IMR-90 (cell line): ENCODE results near the gene NDUFB10.

Experiments
- BHLHE40 ChIP-seq: fragments of 150-350 bp; IDR thresholded peaks from 2 replicates; pipeline ENCODE4 v1.6.1; 2016; ENCODE audit warnings: mild to moderate bottlenecking, low read depth, low read length
- CEBPB ChIP-seq: IDR thresholded peaks from 2 replicates; pipeline ENCODE4 v1.6.1; 2012; ENCODE audit warnings: low read depth, low read length, improper control_type of control experiment
- FOS ChIP-seq: fragments of 150-350 bp; IDR thresholded peaks from 2 replicates; pipeline ENCODE4 v1.6.1; 2016; ENCODE audit warnings: low read depth, low read length
- MAZ ChIP-seq: IDR thresholded peaks from 2 replicates; pipeline ENCODE4 v1.6.1; 2012; ENCODE audit warnings: low read depth, mild to moderate bottlenecking, low read length, improper control_type of control experiment, moderate library complexity, borderline replicate concordance
- POLR2A ChIP-seq: IDR thresholded peaks from 2 replicates; pipeline ENCODE4 v1.6.1; 2012; ENCODE audit warnings: mild to moderate bottlenecking, low read depth, low read length
- RAD21 ChIP-seq: IDR thresholded peaks from 2 replicates; pipeline ENCODE4 v1.6.1; 2012; ENCODE audit warnings: low read length, improper control_type of control experiment
- RCOR1 ChIP-seq: IDR thresholded peaks from 2 replicates; pipeline ENCODE4 v1.6.1; 2012; ENCODE audit warnings: mild to moderate bottlenecking, low read length, improper control_type of control experiment; ENCODE audit not compliant: insufficient replicate concordance
- TF ChIP-seq, protein P1 (sequence below): conservative IDR thresholded peaks from 2 replicates; pipeline ENCODE4 v1.5.1; 2012; ENCODE audit warnings: mild to moderate bottlenecking, low read depth, low read length, improper control_type of control experiment
- TF ChIP-seq, protein P2 (sequence below): fragments of 150-350 bp; IDR thresholded peaks from 2 replicates; pipeline ENCODE4 v1.6.1; 2017; ENCODE audit warnings: mild to moderate bottlenecking, antibody characterized with exemption, low read length, low read depth

- TF ChIP-seq, protein P1, sequence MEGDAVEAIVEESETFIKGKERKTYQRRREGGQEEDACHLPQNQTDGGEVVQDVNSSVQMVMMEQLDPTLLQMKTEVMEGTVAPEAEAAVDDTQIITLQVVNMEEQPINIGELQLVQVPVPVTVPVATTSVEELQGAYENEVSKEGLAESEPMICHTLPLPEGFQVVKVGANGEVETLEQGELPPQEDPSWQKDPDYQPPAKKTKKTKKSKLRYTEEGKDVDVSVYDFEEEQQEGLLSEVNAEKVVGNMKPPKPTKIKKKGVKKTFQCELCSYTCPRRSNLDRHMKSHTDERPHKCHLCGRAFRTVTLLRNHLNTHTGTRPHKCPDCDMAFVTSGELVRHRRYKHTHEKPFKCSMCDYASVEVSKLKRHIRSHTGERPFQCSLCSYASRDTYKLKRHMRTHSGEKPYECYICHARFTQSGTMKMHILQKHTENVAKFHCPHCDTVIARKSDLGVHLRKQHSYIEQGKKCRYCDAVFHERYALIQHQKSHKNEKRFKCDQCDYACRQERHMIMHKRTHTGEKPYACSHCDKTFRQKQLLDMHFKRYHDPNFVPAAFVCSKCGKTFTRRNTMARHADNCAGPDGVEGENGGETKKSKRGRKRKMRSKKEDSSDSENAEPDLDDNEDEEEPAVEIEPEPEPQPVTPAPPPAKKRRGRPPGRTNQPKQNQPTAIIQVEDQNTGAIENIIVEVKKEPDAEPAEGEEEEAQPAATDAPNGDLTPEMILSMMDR: no peak
- TF ChIP-seq POLR2A: no peak
- TF ChIP-seq BHLHE40: no peak
- no peak for TF ChIP-seq FOS
- TF ChIP-seq RAD21: no peak
- TF ChIP-seq, protein P2, sequence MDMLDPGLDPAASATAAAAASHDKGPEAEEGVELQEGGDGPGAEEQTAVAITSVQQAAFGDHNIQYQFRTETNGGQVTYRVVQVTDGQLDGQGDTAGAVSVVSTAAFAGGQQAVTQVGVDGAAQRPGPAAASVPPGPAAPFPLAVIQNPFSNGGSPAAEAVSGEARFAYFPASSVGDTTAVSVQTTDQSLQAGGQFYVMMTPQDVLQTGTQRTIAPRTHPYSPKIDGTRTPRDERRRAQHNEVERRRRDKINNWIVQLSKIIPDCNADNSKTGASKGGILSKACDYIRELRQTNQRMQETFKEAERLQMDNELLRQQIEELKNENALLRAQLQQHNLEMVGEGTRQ: no peak
- no peak for TF ChIP-seq MAZ
- no peak for TF ChIP-seq RCOR1
- TF ChIP-seq CEBPB: no peak
These were observed 19.3 kb downstream of the NDUFB10 start for GRCh38 chr16:1978476-1979120.
